ENCODE data around the gene SNED1. TPM values are rescaled to one million over a fixed set of nuclear protein-coding genes. Genes with fewer than 3 reads are reported as not detected.

Gene SNED1
- total RNA-seq (2022): 18.0 and 22.0 TPM in 2 replicates
- percentile 53 among the genes with signal in this experiment for Bru-seq, nascent RNA
- BruChase-seq, experiment 1, labeled RNA remaining after a 6-hour chase: percentile 69 among the genes with signal in this experiment
- BruChase-seq, experiment 2, labeled RNA remaining after a 2-hour chase: percentile 59 among the genes with signal in this experiment
- long read RNA-seq, full-length matches to known transcripts: 5 of 56 reads
- long read RNA-seq, partial matches to known transcripts: 20 of 56 reads
- long read RNA-seq, other reads (novel, unspliced or antisense): 31 of 56 reads

DNA sequence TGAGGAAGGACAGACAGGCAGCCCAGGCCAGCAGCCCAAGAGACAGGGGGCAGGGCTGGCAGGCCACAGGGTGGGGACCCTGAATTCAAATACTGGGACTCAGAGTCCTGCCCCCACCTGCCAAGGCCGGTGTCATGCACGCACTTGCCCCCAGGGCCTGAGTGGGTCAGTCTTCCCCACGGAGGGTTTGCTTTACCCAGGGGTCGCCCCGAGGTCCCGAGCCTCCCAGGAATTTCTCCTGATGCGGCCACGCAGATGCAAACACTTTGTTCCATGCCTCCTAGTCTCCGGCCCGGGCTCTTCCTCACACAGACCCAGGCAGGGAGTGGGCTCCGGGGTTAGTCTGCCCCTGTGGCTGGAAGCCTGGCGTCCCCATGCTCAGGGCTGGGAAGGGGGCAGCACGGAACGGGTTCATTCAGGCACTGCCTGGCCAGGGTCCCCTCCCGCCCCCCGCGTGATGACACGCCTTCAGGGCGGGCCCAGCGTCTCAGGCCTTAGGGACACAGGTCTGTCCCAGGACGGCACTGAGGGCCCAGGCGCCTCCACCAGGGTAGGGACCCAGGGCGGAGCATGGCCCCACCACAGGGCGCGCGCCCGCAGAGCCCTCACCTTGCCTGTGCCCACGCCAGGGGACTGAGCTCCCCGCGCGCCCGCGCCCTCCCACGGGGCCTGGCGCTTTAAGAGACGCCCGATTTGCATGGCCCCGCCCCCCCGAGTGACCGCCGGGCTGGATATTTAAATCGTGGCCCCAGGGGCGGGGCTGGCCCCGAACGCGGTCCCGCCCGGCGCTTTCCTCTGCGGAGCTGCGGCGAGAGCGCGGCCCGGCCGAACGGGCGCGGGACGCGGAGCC lies at the start of gene SNED1:
Gene SNED1 (plus strand): TSS at position 763 of the 850 bp plus-strand sequence. CDS start 220 bp downstream, outside the sequence.
- peaks cover 16% of the 10 kb centered on the region for H3K4me1 Mint-ChIP-seq (ENCODE audit: insufficient read depth, unreplicated experiment)
- H3K9me3 Mint-ChIP-seq (ENCODE audit: unreplicated experiment): no peaks in the 10 kb centered on the region
- ChIA-PET POLR2A (interaction anchor here (0.7 to 1.5 kb wide), 3 partner anchors 11 to 315 kb away, joined by 3 to 8 read pairs (median 3); no protein-coding TSS in a partner anchor), CTCF (no interaction called here)
- H3K27me3 Mint-ChIP-seq (ENCODE audit: insufficient read depth, unreplicated experiment): no peaks in the 10 kb centered on the region
- intact Hi-C loops (cut with micrococcal nuclease): no loop called here
- peak within 1 kb of the TSS; percentile 76 for H3K4me3 Mint-ChIP-seq (ENCODE audit: unreplicated experiment)
- no peak within 1 kb of the TSS for H3K27ac Mint-ChIP-seq (ENCODE audit: low read depth, unreplicated experiment)
- BruUV-seq (replicated peaks): no TSS peak
- TF ChIP-seq, protein P1, sequence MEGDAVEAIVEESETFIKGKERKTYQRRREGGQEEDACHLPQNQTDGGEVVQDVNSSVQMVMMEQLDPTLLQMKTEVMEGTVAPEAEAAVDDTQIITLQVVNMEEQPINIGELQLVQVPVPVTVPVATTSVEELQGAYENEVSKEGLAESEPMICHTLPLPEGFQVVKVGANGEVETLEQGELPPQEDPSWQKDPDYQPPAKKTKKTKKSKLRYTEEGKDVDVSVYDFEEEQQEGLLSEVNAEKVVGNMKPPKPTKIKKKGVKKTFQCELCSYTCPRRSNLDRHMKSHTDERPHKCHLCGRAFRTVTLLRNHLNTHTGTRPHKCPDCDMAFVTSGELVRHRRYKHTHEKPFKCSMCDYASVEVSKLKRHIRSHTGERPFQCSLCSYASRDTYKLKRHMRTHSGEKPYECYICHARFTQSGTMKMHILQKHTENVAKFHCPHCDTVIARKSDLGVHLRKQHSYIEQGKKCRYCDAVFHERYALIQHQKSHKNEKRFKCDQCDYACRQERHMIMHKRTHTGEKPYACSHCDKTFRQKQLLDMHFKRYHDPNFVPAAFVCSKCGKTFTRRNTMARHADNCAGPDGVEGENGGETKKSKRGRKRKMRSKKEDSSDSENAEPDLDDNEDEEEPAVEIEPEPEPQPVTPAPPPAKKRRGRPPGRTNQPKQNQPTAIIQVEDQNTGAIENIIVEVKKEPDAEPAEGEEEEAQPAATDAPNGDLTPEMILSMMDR (IDR thresholded peaks at IDR 0.05; ENCODE audit: unreplicated experiment): no peak
- peak; percentile 81 for DNase-seq (ENCODE audit: unreplicated experiment)
- peaks cover 5% of the 10 kb centered on the region for H3K36me3 Mint-ChIP-seq (ENCODE audit: insufficient read depth, unreplicated experiment)

DNA sequence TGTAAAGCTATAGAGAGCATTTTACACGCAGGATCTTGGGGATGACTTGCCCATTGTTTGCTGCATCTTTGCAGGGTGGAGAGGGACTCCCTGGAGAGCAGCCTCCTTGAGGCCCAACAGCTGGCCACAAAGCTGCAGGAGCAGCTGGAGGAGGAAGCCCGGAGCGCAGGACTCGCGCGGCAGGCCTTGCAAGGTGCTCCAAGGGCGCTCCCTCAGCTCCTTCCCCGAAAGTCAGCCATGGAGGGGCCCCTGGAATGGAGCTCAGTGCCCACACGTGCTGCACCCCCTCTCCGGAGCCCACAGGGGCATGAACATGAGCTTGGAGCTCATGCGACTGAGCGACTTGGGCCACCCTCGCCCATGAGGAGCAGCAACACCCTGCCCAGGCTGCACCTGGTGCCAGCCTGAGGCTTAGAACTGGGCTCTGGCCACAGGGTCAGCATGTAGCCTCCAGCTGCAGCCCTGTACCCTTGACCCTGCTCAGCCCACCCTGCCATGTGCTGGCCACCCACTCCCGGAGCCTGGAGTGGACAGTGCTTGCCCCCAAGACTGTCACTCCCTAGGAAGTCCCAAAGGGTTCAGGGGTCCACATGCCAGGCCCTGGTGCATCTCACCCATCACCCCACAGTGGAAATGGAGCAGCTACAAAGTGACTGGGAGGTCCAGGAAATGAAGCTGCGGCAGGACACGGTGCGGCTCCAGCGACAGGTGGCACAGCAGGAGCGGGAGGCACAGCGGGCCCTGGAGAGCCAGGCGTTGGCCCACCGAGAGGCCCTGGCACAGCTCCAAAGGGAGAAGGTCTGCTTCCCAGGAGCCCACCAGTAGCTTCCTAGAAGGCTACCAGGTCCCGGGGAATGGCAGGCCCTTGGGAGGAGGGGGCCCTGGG lies 49.3 kb upstream of the SNED1 start:
- CTCF ChIA-PET: no interaction called here

DNA sequence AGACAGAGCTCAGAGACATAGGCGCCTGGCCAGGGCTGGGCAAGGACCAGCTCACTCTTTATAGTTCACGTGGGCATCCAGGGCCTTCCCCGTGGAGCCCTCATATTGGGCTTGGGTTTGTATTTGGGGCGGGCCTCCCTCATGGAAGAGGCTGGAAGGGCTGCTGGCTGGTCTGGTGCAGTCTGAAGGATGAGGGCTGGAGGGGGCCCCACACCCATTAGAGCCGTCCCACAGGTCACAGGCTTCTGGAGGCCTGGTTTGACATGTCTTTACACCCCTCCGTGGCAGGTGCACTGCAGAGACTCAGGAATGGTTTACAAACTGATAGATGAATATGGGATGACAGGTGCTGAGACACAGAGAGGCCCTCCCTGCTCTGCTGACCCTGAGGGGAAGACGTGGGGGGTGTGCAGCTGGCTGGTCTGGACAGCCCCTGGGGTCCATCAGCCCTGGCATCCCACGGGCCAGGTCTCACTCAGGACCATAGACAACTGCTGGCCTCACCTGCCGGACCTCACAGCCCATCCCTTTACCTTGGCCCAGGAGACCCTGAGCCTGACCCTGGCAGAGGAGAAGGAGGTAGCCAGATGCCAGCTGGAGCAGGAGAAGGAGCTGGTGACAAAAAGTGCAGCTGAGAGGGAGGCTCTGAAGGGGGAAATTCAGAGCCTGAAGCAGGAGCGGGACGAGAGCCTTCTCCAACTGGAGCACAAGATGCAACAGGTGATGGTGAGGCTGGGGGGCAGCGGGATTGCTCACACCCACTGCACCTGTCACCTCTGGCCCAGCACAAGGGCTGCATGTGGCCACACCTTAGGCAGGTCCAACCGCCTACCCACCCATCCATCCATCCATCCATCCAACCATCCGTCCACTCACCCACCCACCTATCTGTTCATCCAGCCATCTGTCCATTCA lies 48.4 kb upstream of the SNED1 start:
- no peaks in the 10 kb centered on the region for H3K9me3 Mint-ChIP-seq (ENCODE audit: unreplicated experiment)
- BruUV-seq (replicated peaks): no TSS peak
- no peak for DNase-seq (ENCODE audit: unreplicated experiment)
- H3K36me3 Mint-ChIP-seq (ENCODE audit: insufficient read depth, unreplicated experiment): no peaks in the 10 kb centered on the region
- H3K4me3 Mint-ChIP-seq (ENCODE audit: unreplicated experiment): no peak overlapping the region
- CTCF ChIA-PET: interaction anchor here (0.6 kb wide), 1 partner anchor 859 kb away, joined by 3 read pairs; the partner anchor contains the start of gene NEU4
- no peaks in the 10 kb centered on the region for H3K27me3 Mint-ChIP-seq (ENCODE audit: insufficient read depth, unreplicated experiment)
- no peak overlapping the region for H3K27ac Mint-ChIP-seq (ENCODE audit: low read depth, unreplicated experiment)
- intact Hi-C loops (cut with micrococcal nuclease): no loop called here
- TF ChIP-seq, protein P1 (IDR thresholded peaks at IDR 0.05; ENCODE audit: unreplicated experiment): no peak
- H3K4me1 Mint-ChIP-seq (ENCODE audit: insufficient read depth, unreplicated experiment): no peaks in the 10 kb centered on the region
- POLR2A ChIA-PET: no interaction called here

More for the DNA sequence above, 49.3 kb upstream of the SNED1 start:
- Mint-ChIP-seq H3K9me3 (ENCODE audit: unreplicated experiment) (no peaks in the 10 kb centered on the region), H3K4me3 (ENCODE audit: unreplicated experiment) (no peak overlapping the region), H3K36me3 (ENCODE audit: insufficient read depth, unreplicated experiment) (no peaks in the 10 kb centered on the region), H3K4me1 (ENCODE audit: insufficient read depth, unreplicated experiment) (no peaks in the 10 kb centered on the region), H3K27me3 (ENCODE audit: insufficient read depth, unreplicated experiment) (no peaks in the 10 kb centered on the region), H3K27ac (ENCODE audit: low read depth, unreplicated experiment) (no peak overlapping the region)
- TF ChIP-seq, protein P1 (IDR thresholded peaks at IDR 0.05; ENCODE audit: unreplicated experiment): no peak
- intact Hi-C loops (cut with micrococcal nuclease): no loop called here
- BruUV-seq (replicated peaks): no TSS peak
- no peak for DNase-seq (ENCODE audit: unreplicated experiment)
- POLR2A ChIA-PET: no interaction called here

Measured in MCF 10A (cell line).